K562 (cell line): Measurements from ENCODE around the gene ARID4B. TPM values are rescaled to one million over a fixed set of nuclear protein-coding genes. Genes with fewer than 3 reads are reported as not detected.

ENCODE experiments used
- MEF2D ChIP-seq: conservative IDR thresholded peaks from 2 replicates; pipeline ENCODE4 v1.6.1; 2016; ENCODE audit warnings: low read depth, missing genetic modification characterization, missing compliant biosample characterization
- SIRT6 ChIP-seq: IDR thresholded peaks from one replicate; pipeline ENCODE4 v1.6.1; 2012; ENCODE audit warnings: low read depth, mild to moderate bottlenecking, control low read depth, inconsistent platforms, low read length, moderate library complexity
- polyA plus RNA-seq, 8 experiments: library from polyadenylated mRNA; depleted of rRNA in 4 of 8; stranded (reverse) in 5 of 8; unstranded in 3 of 8; fragments of >200 nt; fragmentation: Nextera tagmentation in 2 of 8; fragmentation: Illumina TruSeq in 1 of 8; extraction: Ambion mirVana in 2 of 8; extraction: Trizol in 1 of 8; gene quantifications; 2 replicates each; pipeline versions ENCODE4 v1.2.1 to v1.2.3, GENCODE V29; 2011 to 2014; ENCODE audit warnings: inconsistent platforms in 1 of 8, missing spikeins in 1 of 8
- total RNA-seq, 7 experiments: library from RNA; depleted of rRNA in 6 of 7; stranded (reverse); fragments of >200 nt in 6 of 7; fragmentation: Illumina TruSeq in 2 of 7; extraction: Trizol in 2 of 7; gene quantifications; 2 replicates each; pipeline versions ENCODE4 v1.2.1 to v1.2.3, GENCODE V29; 2011 to 2021; ENCODE audit warnings: low replicate concordance in 1 of 7
- TF ChIP-seq, protein P1 (sequence below): fragments of 200-600 bp; sonication (generic); IDR thresholded peaks from one replicate; pipeline ENCODE4 v1.6.1; 2012; ENCODE audit warnings: mild to moderate bottlenecking, low read depth, low read length, inconsistent platforms
- TF ChIP-seq, protein P2 (sequence below): sonication (generic); formaldehyde crosslinking; IDR thresholded peaks from 2 replicates; pipeline ENCODE4 v1.8.0; 2022; ENCODE audit warnings: missing genetic modification reagents, mild to moderate bottlenecking, moderate library complexity, borderline replicate concordance
- TF ChIP-seq, protein P3 (sequence below): fragments of 250-450 bp; sonication (Bioruptor Pico); IDR thresholded peaks from 2 replicates; pipeline ENCODE4 v1.4.0; 2020; ENCODE audit warnings: borderline replicate concordance

ARID4B gene
- total and polyA plus RNA-seq, 9 of the 15 experiments (the other 6 are each of a cell fraction or from before 2014, with no cell fraction given), result 8.4 to 38.9 (median 18.5) TPM

DNA sequence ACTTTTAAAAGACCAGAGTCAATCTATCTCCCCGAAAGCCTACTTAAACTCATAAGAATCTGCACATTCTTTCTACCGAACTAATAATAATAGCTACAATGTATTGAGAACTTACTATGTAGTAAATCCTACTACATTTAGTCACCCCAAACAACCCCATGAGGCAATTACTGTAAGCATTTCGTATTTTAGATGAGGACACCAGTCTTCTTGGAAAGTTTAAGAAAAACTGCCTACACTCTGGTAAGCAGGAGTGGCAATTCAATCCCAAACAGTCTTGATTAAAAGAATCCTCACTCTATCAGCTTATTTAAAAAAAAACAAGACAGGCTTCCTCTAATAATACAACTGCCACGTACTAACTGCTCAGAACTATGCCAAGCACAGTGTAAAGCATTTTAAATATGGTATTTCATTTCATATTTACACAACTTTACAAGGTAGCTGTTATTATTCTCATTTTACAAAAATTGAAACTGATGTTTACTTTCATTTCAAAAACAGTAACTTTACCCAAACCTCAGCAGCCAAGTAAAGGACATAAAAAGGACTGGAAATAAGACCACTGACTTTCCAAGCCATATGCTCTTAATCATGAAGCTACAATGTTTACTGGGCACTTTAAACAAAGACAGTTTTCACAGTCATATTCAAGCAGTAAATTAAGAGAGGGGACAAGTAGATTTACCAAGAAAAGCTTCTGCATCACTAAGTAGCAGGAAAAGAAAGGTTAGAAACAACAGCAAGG is 13.9 kb downstream of the ARID4B start (continued):
- TF ChIP-seq, protein P1, sequence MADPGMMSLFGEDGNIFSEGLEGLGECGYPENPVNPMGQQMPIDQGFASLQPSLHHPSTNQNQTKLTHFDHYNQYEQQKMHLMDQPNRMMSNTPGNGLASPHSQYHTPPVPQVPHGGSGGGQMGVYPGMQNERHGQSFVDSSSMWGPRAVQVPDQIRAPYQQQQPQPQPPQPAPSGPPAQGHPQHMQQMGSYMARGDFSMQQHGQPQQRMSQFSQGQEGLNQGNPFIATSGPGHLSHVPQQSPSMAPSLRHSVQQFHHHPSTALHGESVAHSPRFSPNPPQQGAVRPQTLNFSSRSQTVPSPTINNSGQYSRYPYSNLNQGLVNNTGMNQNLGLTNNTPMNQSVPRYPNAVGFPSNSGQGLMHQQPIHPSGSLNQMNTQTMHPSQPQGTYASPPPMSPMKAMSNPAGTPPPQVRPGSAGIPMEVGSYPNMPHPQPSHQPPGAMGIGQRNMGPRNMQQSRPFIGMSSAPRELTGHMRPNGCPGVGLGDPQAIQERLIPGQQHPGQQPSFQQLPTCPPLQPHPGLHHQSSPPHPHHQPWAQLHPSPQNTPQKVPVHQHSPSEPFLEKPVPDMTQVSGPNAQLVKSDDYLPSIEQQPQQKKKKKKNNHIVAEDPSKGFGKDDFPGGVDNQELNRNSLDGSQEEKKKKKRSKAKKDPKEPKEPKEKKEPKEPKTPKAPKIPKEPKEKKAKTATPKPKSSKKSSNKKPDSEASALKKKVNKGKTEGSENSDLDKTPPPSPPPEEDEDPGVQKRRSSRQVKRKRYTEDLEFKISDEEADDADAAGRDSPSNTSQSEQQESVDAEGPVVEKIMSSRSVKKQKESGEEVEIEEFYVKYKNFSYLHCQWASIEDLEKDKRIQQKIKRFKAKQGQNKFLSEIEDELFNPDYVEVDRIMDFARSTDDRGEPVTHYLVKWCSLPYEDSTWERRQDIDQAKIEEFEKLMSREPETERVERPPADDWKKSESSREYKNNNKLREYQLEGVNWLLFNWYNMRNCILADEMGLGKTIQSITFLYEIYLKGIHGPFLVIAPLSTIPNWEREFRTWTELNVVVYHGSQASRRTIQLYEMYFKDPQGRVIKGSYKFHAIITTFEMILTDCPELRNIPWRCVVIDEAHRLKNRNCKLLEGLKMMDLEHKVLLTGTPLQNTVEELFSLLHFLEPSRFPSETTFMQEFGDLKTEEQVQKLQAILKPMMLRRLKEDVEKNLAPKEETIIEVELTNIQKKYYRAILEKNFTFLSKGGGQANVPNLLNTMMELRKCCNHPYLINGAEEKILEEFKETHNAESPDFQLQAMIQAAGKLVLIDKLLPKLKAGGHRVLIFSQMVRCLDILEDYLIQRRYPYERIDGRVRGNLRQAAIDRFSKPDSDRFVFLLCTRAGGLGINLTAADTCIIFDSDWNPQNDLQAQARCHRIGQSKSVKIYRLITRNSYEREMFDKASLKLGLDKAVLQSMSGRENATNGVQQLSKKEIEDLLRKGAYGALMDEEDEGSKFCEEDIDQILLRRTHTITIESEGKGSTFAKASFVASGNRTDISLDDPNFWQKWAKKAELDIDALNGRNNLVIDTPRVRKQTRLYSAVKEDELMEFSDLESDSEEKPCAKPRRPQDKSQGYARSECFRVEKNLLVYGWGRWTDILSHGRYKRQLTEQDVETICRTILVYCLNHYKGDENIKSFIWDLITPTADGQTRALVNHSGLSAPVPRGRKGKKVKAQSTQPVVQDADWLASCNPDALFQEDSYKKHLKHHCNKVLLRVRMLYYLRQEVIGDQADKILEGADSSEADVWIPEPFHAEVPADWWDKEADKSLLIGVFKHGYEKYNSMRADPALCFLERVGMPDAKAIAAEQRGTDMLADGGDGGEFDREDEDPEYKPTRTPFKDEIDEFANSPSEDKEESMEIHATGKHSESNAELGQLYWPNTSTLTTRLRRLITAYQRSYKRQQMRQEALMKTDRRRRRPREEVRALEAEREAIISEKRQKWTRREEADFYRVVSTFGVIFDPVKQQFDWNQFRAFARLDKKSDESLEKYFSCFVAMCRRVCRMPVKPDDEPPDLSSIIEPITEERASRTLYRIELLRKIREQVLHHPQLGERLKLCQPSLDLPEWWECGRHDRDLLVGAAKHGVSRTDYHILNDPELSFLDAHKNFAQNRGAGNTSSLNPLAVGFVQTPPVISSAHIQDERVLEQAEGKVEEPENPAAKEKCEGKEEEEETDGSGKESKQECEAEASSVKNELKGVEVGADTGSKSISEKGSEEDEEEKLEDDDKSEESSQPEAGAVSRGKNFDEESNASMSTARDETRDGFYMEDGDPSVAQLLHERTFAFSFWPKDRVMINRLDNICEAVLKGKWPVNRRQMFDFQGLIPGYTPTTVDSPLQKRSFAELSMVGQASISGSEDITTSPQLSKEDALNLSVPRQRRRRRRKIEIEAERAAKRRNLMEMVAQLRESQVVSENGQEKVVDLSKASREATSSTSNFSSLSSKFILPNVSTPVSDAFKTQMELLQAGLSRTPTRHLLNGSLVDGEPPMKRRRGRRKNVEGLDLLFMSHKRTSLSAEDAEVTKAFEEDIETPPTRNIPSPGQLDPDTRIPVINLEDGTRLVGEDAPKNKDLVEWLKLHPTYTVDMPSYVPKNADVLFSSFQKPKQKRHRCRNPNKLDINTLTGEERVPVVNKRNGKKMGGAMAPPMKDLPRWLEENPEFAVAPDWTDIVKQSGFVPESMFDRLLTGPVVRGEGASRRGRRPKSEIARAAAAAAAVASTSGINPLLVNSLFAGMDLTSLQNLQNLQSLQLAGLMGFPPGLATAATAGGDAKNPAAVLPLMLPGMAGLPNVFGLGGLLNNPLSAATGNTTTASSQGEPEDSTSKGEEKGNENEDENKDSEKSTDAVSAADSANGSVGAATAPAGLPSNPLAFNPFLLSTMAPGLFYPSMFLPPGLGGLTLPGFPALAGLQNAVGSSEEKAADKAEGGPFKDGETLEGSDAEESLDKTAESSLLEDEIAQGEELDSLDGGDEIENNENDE, result no peak
- TF ChIP-seq MEF2D (no peak), SIRT6 (no peak)
- TF ChIP-seq, protein P2, sequence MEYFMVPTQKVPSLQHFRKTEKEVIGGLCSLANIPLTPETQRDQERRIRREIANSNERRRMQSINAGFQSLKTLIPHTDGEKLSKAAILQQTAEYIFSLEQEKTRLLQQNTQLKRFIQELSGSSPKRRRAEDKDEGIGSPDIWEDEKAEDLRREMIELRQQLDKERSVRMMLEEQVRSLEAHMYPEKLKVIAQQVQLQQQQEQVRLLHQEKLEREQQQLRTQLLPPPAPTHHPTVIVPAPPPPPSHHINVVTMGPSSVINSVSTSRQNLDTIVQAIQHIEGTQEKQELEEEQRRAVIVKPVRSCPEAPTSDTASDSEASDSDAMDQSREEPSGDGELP (CRISPR knock-in tag), result no peak
- TF ChIP-seq, protein P3, sequence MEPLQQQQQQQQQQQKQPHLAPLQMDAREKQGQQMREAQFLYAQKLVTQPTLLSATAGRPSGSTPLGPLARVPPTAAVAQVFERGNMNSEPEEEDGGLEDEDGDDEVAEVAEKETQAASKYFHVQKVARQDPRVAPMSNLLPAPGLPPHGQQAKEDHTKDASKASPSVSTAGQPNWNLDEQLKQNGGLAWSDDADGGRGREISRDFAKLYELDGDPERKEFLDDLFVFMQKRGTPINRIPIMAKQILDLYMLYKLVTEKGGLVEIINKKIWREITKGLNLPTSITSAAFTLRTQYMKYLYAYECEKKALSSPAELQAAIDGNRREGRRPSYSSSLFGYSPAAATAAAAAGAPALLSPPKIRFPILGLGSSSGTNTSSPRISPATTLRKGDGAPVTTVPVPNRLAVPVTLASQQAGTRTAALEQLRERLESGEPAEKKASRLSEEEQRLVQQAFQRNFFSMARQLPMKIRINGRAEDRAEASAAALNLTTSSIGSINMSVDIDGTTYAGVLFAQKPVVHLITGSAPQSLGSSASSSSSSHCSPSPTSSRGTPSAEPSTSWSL (CRISPR knock-in tag), result no peak
